Left ventricle myocardium inferior (tissue), 1 donor: ENCODE measurements around the gene ATG9B. TPM values are rescaled to one million over a fixed set of nuclear protein-coding genes. Genes with fewer than 3 reads are reported as not detected.

Experiments
- DNase-seq: peaks from one replicate; pipeline ENCODE4 v3.0.0-alpha.2; 2020
- H3K27ac ChIP-seq: fragments of 200-600 bp; replicated peaks from 2 replicates; pipeline ENCODE4 v1.8.0; 2021
- H3K27me3 ChIP-seq: fragments of 200-600 bp; 2 replicates; pipeline ENCODE4 v1.8.0; 2021; ENCODE audit warnings: low read depth
- H3K36me3 ChIP-seq: fragments of 200-600 bp; 2 replicates; pipeline ENCODE4 v1.8.0; 2021
- H3K4me1 ChIP-seq: fragments of 200-600 bp; 2 replicates; pipeline ENCODE4 v1.8.0; 2021
- H3K4me3 ChIP-seq: fragments of 200-600 bp; 2 replicates; pipeline ENCODE4 v1.8.0; 2021; ENCODE audit warnings: mild to moderate bottlenecking, moderate library complexity
- H3K9me3 ChIP-seq: fragments of 200-600 bp; replicated peaks from 2 replicates; pipeline ENCODE4 v1.8.0; 2021
- intact Hi-C: fragments of 100-400 bp; cut with micrococcal nuclease; formaldehyde crosslinking; loops from one replicate; pipeline ENCODE4 v1.11.0; 2022
- total RNA-seq: library from RNA; stranded (reverse); fragmentation: NEBNext Ultra II Directional; extraction: Animal tissue kit (Norgen Biotek cat#: 25700); gene quantifications from one replicate; pipeline ENCODE4 v1.2.1, GENCODE V29; 2021
- TF ChIP-seq, protein P1 (sequence below): fragments of 200-600 bp; IDR thresholded peaks from 2 replicates; pipeline ENCODE4 v1.8.0; 2021; ENCODE audit warnings: antibody characterized with exemption, mild to moderate bottlenecking, borderline replicate concordance
- donor health status: DM: no; HTN: yes; CAD: no; lungs with severe emphysema.

Gene ATG9B
- total RNA-seq, 1 donor from 2014 or later, result not detected

- DNase-seq, result no peak
- TF ChIP-seq, protein P1, sequence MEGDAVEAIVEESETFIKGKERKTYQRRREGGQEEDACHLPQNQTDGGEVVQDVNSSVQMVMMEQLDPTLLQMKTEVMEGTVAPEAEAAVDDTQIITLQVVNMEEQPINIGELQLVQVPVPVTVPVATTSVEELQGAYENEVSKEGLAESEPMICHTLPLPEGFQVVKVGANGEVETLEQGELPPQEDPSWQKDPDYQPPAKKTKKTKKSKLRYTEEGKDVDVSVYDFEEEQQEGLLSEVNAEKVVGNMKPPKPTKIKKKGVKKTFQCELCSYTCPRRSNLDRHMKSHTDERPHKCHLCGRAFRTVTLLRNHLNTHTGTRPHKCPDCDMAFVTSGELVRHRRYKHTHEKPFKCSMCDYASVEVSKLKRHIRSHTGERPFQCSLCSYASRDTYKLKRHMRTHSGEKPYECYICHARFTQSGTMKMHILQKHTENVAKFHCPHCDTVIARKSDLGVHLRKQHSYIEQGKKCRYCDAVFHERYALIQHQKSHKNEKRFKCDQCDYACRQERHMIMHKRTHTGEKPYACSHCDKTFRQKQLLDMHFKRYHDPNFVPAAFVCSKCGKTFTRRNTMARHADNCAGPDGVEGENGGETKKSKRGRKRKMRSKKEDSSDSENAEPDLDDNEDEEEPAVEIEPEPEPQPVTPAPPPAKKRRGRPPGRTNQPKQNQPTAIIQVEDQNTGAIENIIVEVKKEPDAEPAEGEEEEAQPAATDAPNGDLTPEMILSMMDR, result no peak
- intact Hi-C loops, result no loop called here
Observed at GRCh38 chr7:151001546-151001945, 22.7 kb downstream of the ATG9B start.

DNA sequence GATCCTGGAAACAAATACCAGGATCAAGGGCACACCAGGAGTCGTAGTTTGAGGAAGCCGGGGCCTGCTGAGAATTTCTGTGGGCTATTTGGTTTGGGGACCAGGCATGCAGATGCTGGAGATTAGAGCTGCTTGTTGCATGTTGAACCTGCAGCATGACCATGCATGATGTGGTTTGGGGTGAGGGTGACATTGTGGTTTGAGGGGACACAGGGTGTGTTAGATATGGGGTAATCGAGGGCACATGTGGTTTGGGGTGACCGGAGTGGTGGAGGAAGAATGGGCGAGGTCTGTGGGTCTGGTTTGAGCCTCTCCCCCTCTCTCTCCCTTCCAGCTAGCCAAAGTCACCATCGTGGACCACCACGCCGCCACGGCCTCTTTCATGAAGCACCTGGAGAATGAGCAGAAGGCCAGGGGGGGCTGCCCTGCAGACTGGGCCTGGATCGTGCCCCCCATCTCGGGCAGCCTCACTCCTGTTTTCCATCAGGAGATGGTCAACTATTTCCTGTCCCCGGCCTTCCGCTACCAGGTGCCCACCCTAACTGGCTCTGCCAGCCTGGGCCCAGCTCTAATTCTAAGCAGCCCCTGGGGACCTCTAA lies 23.3 kb downstream of the ATG9B start:
- Histone ChIP-seq H3K27me3 (no peaks in the 10 kb centered on the region), H3K4me1 (peaks cover 10% of the 10 kb centered on the region), H3K27ac (no peak overlapping the region), H3K9me3 (no peaks in the 10 kb centered on the region), H3K36me3 (peaks cover 12% of the 10 kb centered on the region), H3K4me3 (no peak overlapping the region)
- TF ChIP-seq, protein P1, result no peak
- intact Hi-C loops, result no loop called here
- DNase-seq, result no peak

More at GRCh38 chr7:151001546-151001945, 22.7 kb downstream of the ATG9B start:
- no peak overlapping the region for H3K27ac ChIP-seq
- peaks cover 9% of the 10 kb centered on the region for H3K4me1 ChIP-seq
- H3K9me3 ChIP-seq, result no peaks in the 10 kb centered on the region
- H3K27me3 ChIP-seq, result no peaks in the 10 kb centered on the region
- no peak overlapping the region for H3K4me3 ChIP-seq
- H3K36me3 ChIP-seq, result peaks cover 12% of the 10 kb centered on the region

DNA sequence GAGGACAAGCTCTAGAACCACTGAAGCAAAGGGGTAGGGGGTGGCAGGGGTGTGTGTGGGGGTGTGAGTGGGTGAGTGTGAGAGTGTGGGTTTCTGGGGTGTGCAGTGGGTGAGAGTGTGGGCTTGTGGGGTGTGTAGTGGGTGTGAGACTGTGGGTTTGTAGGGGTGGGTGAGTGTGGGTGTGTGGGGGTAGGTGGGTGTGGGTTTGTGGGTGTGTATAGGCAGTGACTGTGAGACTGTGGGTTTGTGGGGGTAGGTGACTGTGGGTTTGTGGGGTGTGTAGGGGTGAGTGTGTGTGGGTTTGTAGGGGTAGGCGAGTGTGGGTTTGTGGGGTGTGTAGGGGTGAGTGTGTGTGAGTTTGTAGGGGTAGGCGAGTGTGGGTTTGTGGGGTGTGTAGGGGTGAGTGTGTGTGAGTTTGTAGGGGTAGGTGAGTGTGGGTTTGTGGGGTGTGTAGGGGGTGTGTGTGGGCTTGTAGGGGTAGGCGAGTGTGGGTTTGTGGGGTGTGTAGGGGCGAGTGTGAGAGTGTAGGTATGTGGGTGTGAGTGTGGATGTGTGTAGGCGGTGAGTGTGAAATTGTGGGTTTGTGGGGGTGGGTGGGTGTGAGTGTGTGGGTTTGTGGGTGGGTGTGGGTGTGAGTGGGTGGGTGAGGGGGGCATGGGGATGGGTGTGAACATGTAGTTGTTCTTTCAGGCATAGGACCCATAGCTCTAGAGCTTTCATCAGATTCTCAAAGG lies 24.6 kb downstream of the ATG9B start:
- intact Hi-C loops, result no loop called here
- DNase-seq, result no peak
- no peak overlapping the region for H3K27ac ChIP-seq
- no peaks in the 10 kb centered on the region for H3K9me3 ChIP-seq
- peaks cover 8% of the 10 kb centered on the region for H3K36me3 ChIP-seq
- no peaks in the 10 kb centered on the region for H3K27me3 ChIP-seq
- H3K4me3 ChIP-seq, result no peak overlapping the region
- peaks cover 17% of the 10 kb centered on the region for H3K4me1 ChIP-seq
- TF ChIP-seq, protein P1, result no peak

- TF ChIP-seq, protein P1, result no peak
- Histone ChIP-seq H3K4me1 (peaks cover 24% of the 10 kb centered on the region), H3K36me3 (peaks cover 8% of the 10 kb centered on the region), H3K27ac (no peak overlapping the region), H3K9me3 (no peaks in the 10 kb centered on the region), H3K27me3 (no peaks in the 10 kb centered on the region), H3K4me3 (no peak overlapping the region)
- DNase-seq, result no peak
- intact Hi-C loops, result no loop called here
Observed at GRCh38 chr7:150999001-150999400, 25.3 kb downstream of the ATG9B start.

- intact Hi-C loops, result no loop called here
- no peak overlapping the region for H3K4me3 ChIP-seq
- peaks cover 29% of the 10 kb centered on the region for H3K4me1 ChIP-seq
- no peak overlapping the region for H3K27ac ChIP-seq
- TF ChIP-seq, protein P1, result no peak
- DNase-seq, result no peak
- H3K27me3 ChIP-seq, result no peaks in the 10 kb centered on the region
- H3K9me3 ChIP-seq, result no peaks in the 10 kb centered on the region
- peaks cover 8% of the 10 kb centered on the region for H3K36me3 ChIP-seq
Observed at GRCh38 chr7:150998341-150998740, 26.0 kb downstream of the ATG9B start.
